IPS DF 6.9 (cell line): ENCODE measurements around the gene TESPA1.

ENCODE experiments used
- DNase-seq: peaks from one replicate; pipeline ENCODE4 v3.0.0-alpha.2; 2013; ENCODE audit warnings: low read depth, low spot score
- H3K27ac ChIP-seq: one replicate; pipeline ENCODE4 v1.5.1; 2013; ENCODE audit warnings: low read length, control low read depth
- H3K27me3 ChIP-seq: 2 replicates; pipeline ENCODE4 v1.6.1; 2013; ENCODE audit warnings: mild to moderate bottlenecking, low read length; ENCODE audit not compliant: control insufficient read depth, insufficient read depth
- H3K36me3 ChIP-seq: 2 replicates; pipeline ENCODE4 v1.6.1; 2013; ENCODE audit warnings: low read length; ENCODE audit not compliant: control insufficient read depth, insufficient read depth
- H3K4me1 ChIP-seq: 2 replicates; pipeline ENCODE4 v1.6.1; 2013; ENCODE audit warnings: low read length; ENCODE audit not compliant: control insufficient read depth, insufficient read depth
- H3K4me3 ChIP-seq: 2 replicates; pipeline ENCODE4 v1.5.1; 2013; ENCODE audit warnings: mild to moderate bottlenecking, low read length
- H3K9me3 ChIP-seq: 2 replicates; pipeline ENCODE4 v1.6.1; 2013; ENCODE audit warnings: low read length, inconsistent platforms; ENCODE audit not compliant: control insufficient read depth, insufficient read depth
- WGBS: extraction: QIAGEN DNeasy Blood & Tissue Kit; methylation state at CpG from one replicate; pipeline ENCODE4 v1.1.7; 2013; ENCODE audit warnings: mixed read lengths, missing lambda C conversion rate; ENCODE audit not compliant: insufficient read length, insufficient coverage; 5-methylcytosine and 5-hydroxymethylcytosine counted together

Gene TESPA1

GRCh38 chr12:54983536-54984101 is 943 bp downstream of the TESPA1 start:
- Histone ChIP-seq H3K27me3 (no peaks in the 10 kb centered on the region), H3K9me3 (no peaks in the 10 kb centered on the region), H3K4me1 (no peaks in the 10 kb centered on the region), H3K4me3 (no peak overlapping the region), H3K27ac (no peak overlapping the region), H3K36me3 (no peaks in the 10 kb centered on the region)
- no CpG with 5 or more reads among the region's 2 CpGs for WGBS
- no peak for DNase-seq

GRCh38 chr12:54981796-54982195 is 2.8 kb downstream of the TESPA1 start:
- Histone ChIP-seq H3K4me1 (no peaks in the 10 kb centered on the region), H3K27ac (no peak overlapping the region), H3K4me3 (no peak overlapping the region)

GRCh38 chr12:54980341-54980740 is 4.2 kb downstream of the TESPA1 start:
- H3K36me3 ChIP-seq: no peaks in the 10 kb centered on the region
- no peaks in the 10 kb centered on the region for H3K9me3 ChIP-seq
- H3K4me1 ChIP-seq: no peaks in the 10 kb centered on the region
- H3K27me3 ChIP-seq: no peaks in the 10 kb centered on the region
- no peak overlapping the region for H3K4me3 ChIP-seq
- no peak overlapping the region for H3K27ac ChIP-seq
- DNase-seq: no peak
- no CpG with 5 or more reads among the region's 5 CpGs for WGBS

More at GRCh38 chr12:54981796-54982195, 2.8 kb downstream of the TESPA1 start:
- WGBS: no CpG with 5 or more reads among the region's 2 CpGs
- no peaks in the 10 kb centered on the region for H3K36me3 ChIP-seq
- H3K9me3 ChIP-seq: no peaks in the 10 kb centered on the region
- no peak for DNase-seq
- H3K27me3 ChIP-seq: no peaks in the 10 kb centered on the region

- H3K27ac ChIP-seq: no peak overlapping the region
- no peaks in the 10 kb centered on the region for H3K27me3 ChIP-seq
- DNase-seq: no peak
- no peaks in the 10 kb centered on the region for H3K9me3 ChIP-seq
- H3K4me1 ChIP-seq: no peaks in the 10 kb centered on the region
- no peaks in the 10 kb centered on the region for H3K36me3 ChIP-seq
- no peak overlapping the region for H3K4me3 ChIP-seq
- no CpG with 5 or more reads among the region's 5 CpGs for WGBS
These were observed 6.7 kb downstream of the TESPA1 start for GRCh38 chr12:54977857-54978256.

GRCh38 chr12:54977155-54977554 is 7.4 kb downstream of the TESPA1 start:
- Histone ChIP-seq H3K27ac (no peak overlapping the region), H3K27me3 (no peaks in the 10 kb centered on the region), H3K4me3 (no peak overlapping the region), H3K4me1 (no peaks in the 10 kb centered on the region), H3K36me3 (no peaks in the 10 kb centered on the region), H3K9me3 (no peaks in the 10 kb centered on the region)
- WGBS: no CpG with 5 or more reads among the region's 3 CpGs
- no peak for DNase-seq

- Histone ChIP-seq H3K4me1 (no peaks in the 10 kb centered on the region), H3K4me3 (no peak overlapping the region), H3K27ac (no peak overlapping the region), H3K36me3 (no peaks in the 10 kb centered on the region), H3K9me3 (no peaks in the 10 kb centered on the region), H3K27me3 (no peaks in the 10 kb centered on the region)
- DNase-seq: no peak
- no CpG with 5 or more reads among the region's 6 CpGs for WGBS
These were observed 8.7 kb downstream of the TESPA1 start for GRCh38 chr12:54975875-54976274.

GRCh38 chr12:54975272-54975671 is 9.3 kb downstream of the TESPA1 start:
- Histone ChIP-seq H3K27ac (no peak overlapping the region), H3K9me3 (no peaks in the 10 kb centered on the region), H3K36me3 (no peaks in the 10 kb centered on the region), H3K4me3 (no peak overlapping the region), H3K27me3 (no peaks in the 10 kb centered on the region), H3K4me1 (no peaks in the 10 kb centered on the region)
- DNase-seq: no peak
- no CpG with 5 or more reads among the region's 2 CpGs for WGBS

- no peak for DNase-seq
- WGBS: no CpG with 5 or more reads among the region's 12 CpGs
- no peaks in the 10 kb centered on the region for H3K9me3 ChIP-seq
- H3K27me3 ChIP-seq: no peaks in the 10 kb centered on the region
- no peaks in the 10 kb centered on the region for H3K4me1 ChIP-seq
- H3K36me3 ChIP-seq: no peaks in the 10 kb centered on the region
- H3K27ac ChIP-seq: no peak overlapping the region
- H3K4me3 ChIP-seq: no peak overlapping the region
These were observed 10.3 kb downstream of the TESPA1 start for GRCh38 chr12:54974279-54974678.

GRCh38 chr12:54973556-54973955 is 11.0 kb downstream of the TESPA1 start:
- no peak overlapping the region for H3K27ac ChIP-seq
- H3K9me3 ChIP-seq: no peaks in the 10 kb centered on the region
- H3K4me1 ChIP-seq: no peaks in the 10 kb centered on the region
- no peak overlapping the region for H3K4me3 ChIP-seq
- WGBS: no CpG with 5 or more reads among the region's 3 CpGs
- no peak for DNase-seq
- H3K36me3 ChIP-seq: no peaks in the 10 kb centered on the region
- H3K27me3 ChIP-seq: no peaks in the 10 kb centered on the region

- Histone ChIP-seq H3K9me3 (no peaks in the 10 kb centered on the region), H3K27me3 (no peaks in the 10 kb centered on the region), H3K4me1 (no peaks in the 10 kb centered on the region), H3K4me3 (no peak overlapping the region), H3K27ac (no peak overlapping the region), H3K36me3 (no peaks in the 10 kb centered on the region)
- WGBS: no CpG with 5 or more reads among the region's 3 CpGs
- no peak for DNase-seq
These were observed 13.8 kb downstream of the TESPA1 start for GRCh38 chr12:54970741-54971140.

GRCh38 chr12:54968181-54968730 is 16.3 kb downstream of the TESPA1 start:
- no peak for DNase-seq
- Histone ChIP-seq H3K36me3 (no peaks in the 10 kb centered on the region), H3K4me1 (no peaks in the 10 kb centered on the region), H3K27ac (no peak overlapping the region), H3K9me3 (no peaks in the 10 kb centered on the region), H3K27me3 (no peaks in the 10 kb centered on the region), H3K4me3 (no peak overlapping the region)
- WGBS: no CpG with 5 or more reads among the region's 4 CpGs
